K562 (cell line): Measurements from ENCODE around the gene NEUROD2. TPM values are rescaled to one million over a fixed set of nuclear protein-coding genes. Genes with fewer than 3 reads are reported as not detected.

Source experiments
- MGA ChIP-seq: fragments of 450-650 bp; IDR thresholded peaks from 2 replicates; pipeline ENCODE4 v1.6.1; 2016; ENCODE audit warnings: mild to moderate bottlenecking, moderate library complexity
- RCOR1 ChIP-seq, 2 experiments: IDR thresholded peaks; 2 replicates each; pipeline ENCODE4 v1.6.1; 2012; ENCODE audit warnings: low read depth in 2 of 2, low read length in 2 of 2, borderline replicate concordance in 1 of 2, improper control_type of control experiment in 1 of 2
- polyA plus RNA-seq, 8 experiments: library from polyadenylated mRNA; depleted of rRNA in 4 of 8; stranded (reverse) in 5 of 8; unstranded in 3 of 8; fragments of >200 nt; fragmentation: Nextera tagmentation in 2 of 8; fragmentation: Illumina TruSeq in 1 of 8; extraction: Ambion mirVana in 2 of 8; extraction: Trizol in 1 of 8; gene quantifications; 2 replicates each; pipeline versions ENCODE4 v1.2.1 to v1.2.3, GENCODE V29; 2011 to 2014; ENCODE audit warnings: inconsistent platforms in 1 of 8, missing spikeins in 1 of 8
- total RNA-seq, 7 experiments: library from RNA; depleted of rRNA in 6 of 7; stranded (reverse); fragments of >200 nt in 6 of 7; fragmentation: Illumina TruSeq in 2 of 7; extraction: Trizol in 2 of 7; gene quantifications; 2 replicates each; pipeline versions ENCODE4 v1.2.1 to v1.2.3, GENCODE V29; 2011 to 2021; ENCODE audit warnings: low replicate concordance in 1 of 7

Gene NEUROD2
- total and polyA plus RNA-seq, 9 of the 15 experiments (the other 6 are each of a cell fraction or from before 2014, with no cell fraction given): not detected

DNA sequence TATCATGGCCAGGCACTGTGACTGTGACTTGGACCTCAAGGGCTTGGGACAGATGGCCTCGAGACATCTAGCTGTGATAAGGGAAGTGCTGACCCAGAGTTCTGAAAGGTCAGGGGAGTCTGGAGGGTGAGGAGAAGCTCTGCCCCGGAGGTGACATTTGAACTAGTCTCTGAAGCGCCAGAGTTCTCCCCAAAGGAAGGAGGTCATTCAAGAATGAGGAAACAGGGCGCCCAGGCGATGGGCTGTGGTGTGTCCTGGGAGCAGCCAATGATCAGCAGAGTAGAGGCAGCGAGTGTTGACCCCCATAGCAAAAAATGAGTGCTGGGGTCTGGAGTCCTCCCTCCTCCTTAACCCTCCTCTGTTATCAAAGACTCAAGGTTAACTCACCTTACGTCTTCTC, 34.2 kb upstream of the NEUROD2 start (continued):
- TF ChIP-seq MGA (no peak), RCOR1 (IDR thresholded peaks at IDR 0.05; ENCODE audit: borderline replicate concordance in 1 of 2, low read depth in 2 of 2, low read length in 2 of 2) (0 out of 4 replicates have a peak, but pooled peaks of 1 of the 2 experiments have one; percentile 36)
